Fibroblast of villous mesenchyme (primary cell): ENCODE results near the gene RPTOR. TPM values are rescaled to one million over a fixed set of nuclear protein-coding genes. Genes with fewer than 3 reads are reported as not detected.

Source experiments
- DNase-seq: peaks from one replicate; pipeline ENCODE4 v3.0.0-alpha.2; 2010; ENCODE audit warnings: low read depth
- H3K4me3 ChIP-seq: 2 replicates; pipeline ENCODE4 v1.5.1; 2011; ENCODE audit warnings: low read depth, mild to moderate bottlenecking, low read length
- CTCF ChIP-seq: IDR thresholded peaks from 2 replicates; pipeline ENCODE4 v1.5.1; 2012; ENCODE audit warnings: low read depth, mild to moderate bottlenecking, low read length; ENCODE audit not compliant: insufficient read depth
- total RNA-seq: library from RNA; depleted of rRNA; stranded (reverse); fragments of >200 nt; gene quantifications from 2 replicates; pipeline ENCODE4 v1.2.3, GENCODE V29; 2012

RPTOR gene
- total RNA-seq, 1 donor: 35.8 TPM

- no peak for DNase-seq
- no peak for TF ChIP-seq CTCF
- no peak overlapping the region for H3K4me3 ChIP-seq
Measured at GRCh38 chr17:80819422-80820164, 275.0 kb downstream of the RPTOR start.

DNA sequence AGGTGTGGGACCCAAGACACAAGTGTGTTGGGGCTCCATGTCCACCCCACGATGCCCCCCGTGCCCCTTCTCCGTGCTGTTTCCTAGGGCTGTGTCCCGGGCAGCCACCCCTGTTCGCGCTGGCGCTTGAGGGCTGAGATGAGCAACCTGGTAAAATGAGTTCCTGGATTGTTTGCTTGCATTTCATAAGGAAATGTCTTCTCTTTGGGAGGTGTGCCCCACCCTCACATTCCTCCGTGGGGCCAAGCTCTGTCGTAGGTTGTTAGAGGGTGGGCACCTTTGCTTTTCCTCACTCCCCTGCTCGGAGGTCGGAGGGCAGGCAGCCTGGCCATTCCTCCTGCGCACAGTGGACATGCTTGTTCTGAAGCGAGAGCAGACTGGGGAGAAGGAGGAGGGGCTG, 275.7 kb downstream of the RPTOR start:
- DNase-seq: no peak
- TF ChIP-seq CTCF: no peak

DNA sequence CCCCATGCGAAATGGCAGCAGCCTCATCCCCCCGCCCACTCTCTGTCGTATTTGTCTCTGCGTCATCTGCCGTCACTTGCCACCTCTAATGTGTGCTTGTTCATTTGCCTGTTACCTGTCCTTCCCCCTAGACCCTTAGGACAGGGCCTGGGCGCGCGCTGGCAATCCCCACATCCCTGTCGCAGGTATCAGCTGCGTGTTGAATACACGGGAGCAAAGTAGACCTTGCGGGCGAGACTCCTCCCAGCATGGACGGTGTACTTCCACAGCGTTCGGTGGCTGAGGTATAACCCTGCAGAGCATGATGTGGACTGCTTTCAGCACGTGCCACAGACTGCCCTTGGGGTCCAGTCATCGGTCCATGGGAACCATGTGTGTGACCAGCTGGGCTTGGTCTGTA, 276.9 kb downstream of the RPTOR start:
- DNase-seq: no peak
- no peak for TF ChIP-seq CTCF
- no peak overlapping the region for H3K4me3 ChIP-seq

More for the DNA sequence above, 275.7 kb downstream of the RPTOR start:
- H3K4me3 ChIP-seq: no peak overlapping the region

DNA sequence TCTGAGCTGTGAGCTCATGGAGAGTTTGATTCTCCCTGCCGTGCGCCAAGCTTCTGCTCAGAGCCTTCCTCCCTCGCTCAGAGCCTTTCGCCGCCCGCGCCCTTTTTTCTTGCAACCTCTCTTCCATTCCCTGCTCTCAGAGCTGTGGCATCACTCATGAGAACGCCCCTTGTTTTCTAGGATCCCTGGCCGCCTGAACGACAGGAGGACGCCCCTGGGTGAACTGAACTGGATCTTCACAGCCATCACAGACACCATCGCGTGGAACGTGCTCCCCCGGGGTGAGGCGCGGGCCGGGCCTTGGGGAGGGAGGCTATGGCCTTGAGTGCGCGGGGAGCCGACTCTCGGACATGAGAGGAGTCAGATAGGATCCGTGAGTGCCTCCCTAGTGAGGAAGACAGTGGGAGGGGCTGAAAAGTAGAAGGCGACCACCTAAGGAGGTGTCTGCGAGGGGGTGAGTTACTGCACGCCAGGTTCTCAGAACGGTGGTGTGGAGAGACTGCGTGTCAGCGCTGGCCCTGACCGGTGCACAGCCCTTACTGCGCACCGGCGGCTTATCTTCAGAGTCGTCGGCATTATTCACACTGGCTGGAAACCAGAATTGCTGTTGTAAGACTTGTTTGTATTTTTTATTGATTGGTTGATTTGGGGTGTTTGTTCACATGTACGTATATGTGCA, 277.5 kb downstream of the RPTOR start:
- no peak for DNase-seq
- no peak for TF ChIP-seq CTCF
- no peak overlapping the region for H3K4me3 ChIP-seq

DNA sequence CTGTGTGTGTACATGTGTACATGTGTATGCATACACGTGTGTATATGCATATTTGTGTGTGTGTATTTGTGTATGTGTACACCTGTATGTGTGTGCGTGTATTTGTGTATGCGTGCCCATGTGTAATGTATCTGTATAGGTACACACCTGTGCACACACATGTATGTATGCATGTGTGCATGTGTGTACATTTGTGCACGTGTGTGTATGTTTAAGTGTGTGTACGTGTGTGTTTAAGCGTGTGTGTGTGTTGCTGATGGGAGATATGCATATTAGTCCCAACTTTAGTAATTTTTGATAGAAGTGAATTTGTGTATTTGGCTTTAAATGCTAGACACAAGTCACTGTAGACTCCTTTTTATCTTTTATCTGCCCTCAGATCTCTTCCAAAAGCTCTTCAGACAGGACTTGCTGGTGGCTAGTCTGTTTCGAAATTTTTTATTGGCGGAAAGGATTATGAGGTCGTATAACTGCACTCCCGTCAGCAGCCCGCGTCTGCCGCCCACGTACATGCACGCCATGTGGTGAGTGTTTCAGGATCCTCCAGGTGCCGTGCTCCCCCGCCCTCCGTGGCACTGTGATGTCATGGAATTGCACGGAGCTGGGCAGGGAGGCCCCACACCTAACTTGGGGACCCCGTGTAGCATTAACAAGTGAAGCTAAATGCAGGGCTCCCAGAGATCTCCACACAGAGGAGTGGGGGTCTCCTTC, 278.2 kb downstream of the RPTOR start:
- DNase-seq: peak; percentile 99
- H3K4me3 ChIP-seq: no peak overlapping the region
- no peak for TF ChIP-seq CTCF

- TF ChIP-seq CTCF: no peak
- DNase-seq: no peak
- no peak overlapping the region for H3K4me3 ChIP-seq
Measured at GRCh38 chr17:80824549-80825470, 280.2 kb downstream of the RPTOR start.
